AG04449 (cell line): ENCODE data around the gene IP6K3.

ENCODE experiments used
- CTCF ChIA-PET: fragments of 350-600 bp; formaldehyde crosslinking; extraction: SDS; loops from one replicate; lab custom pipeline; 2021; ENCODE audit warnings: antibody characterized with exemption; lab: Yijun Ruan, JAX
- POLR2A ChIA-PET: fragments of 400-600, 350-600 bp; formaldehyde crosslinking; extraction: SDS; loops from one replicate; lab custom pipeline; 2020; ENCODE audit warnings: antibody characterized with exemption, inconsistent platforms; lab: Yijun Ruan, JAX
- DNase-seq: peaks from one replicate; pipeline ENCODE4 v3.0.0-alpha.2; 2010; ENCODE audit warnings: low read depth, low spot score
- H3K4me3 ChIP-seq: 2 replicates; pipeline ENCODE4 v1.5.1; 2011; ENCODE audit warnings: low read depth, mild to moderate bottlenecking, control low read depth, low read length
- TF ChIP-seq, protein P1 (sequence below): IDR thresholded peaks from one replicate; pipeline ENCODE4 v1.5.1; 2011; ENCODE audit warnings: mild to moderate bottlenecking, moderate library complexity, low read length, control low read depth, inconsistent platforms; ENCODE audit not compliant: insufficient read depth; ENCODE audit errors: missing control alignments

The IP6K3 gene

DNA sequence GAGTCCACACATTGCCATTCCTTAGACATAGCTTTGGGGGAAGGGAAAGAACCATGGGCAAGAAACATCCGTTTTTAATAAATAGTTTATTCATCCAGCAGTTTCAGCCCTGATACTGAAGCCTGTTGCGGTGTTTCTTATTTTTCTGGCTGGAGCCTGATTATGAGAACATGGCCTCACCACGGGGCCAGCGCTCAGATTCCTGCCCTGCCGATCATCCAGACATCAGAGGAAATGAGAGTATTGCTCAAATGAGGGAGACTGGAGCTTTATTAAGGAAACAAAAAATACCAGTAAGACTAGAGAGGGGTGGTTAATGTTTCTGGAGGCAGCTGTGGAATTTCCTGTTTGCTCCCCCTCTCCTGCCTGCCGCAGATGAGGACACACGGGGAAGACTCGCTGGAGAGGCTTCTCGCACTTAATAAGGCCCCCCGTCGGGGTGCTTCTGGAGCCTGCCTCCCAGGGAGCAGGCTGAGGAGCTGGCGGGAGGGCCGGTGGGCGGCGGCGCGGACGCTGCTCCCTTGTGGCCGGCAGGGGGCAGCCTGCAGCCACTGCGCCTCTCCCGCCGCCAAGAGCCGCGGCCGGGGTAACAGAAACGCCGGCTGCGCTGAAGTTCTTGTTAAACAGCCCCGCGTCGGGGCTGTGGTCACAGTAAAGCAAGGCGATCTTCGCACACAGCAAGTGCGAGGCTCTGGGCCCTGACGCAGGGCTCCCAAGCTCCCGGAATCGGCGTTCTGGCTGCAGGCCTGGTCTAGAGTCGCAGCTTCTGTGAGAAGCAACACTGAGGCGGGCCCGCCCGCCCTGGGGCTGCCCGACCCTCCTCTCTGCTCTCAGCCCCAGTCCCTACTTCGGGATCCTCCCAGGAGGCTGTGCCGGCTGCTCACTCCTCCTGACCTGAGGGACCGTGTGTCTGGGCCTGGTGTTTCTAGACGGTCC, 24.7 kb upstream of the IP6K3 start:
- peak; percentile 98 for DNase-seq
- POLR2A ChIA-PET, result interaction anchor here (0.6 to 2.6 kb wide), 17 partner anchors 7 to 374 kb away, joined by 3 to 15 read pairs (median 4); partner anchors contain the start of genes BAK1, IP6K3, LEMD2 and UQCC2
- TF ChIP-seq, protein P1, sequence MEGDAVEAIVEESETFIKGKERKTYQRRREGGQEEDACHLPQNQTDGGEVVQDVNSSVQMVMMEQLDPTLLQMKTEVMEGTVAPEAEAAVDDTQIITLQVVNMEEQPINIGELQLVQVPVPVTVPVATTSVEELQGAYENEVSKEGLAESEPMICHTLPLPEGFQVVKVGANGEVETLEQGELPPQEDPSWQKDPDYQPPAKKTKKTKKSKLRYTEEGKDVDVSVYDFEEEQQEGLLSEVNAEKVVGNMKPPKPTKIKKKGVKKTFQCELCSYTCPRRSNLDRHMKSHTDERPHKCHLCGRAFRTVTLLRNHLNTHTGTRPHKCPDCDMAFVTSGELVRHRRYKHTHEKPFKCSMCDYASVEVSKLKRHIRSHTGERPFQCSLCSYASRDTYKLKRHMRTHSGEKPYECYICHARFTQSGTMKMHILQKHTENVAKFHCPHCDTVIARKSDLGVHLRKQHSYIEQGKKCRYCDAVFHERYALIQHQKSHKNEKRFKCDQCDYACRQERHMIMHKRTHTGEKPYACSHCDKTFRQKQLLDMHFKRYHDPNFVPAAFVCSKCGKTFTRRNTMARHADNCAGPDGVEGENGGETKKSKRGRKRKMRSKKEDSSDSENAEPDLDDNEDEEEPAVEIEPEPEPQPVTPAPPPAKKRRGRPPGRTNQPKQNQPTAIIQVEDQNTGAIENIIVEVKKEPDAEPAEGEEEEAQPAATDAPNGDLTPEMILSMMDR, result peak; percentile 92
- peak overlapping the region; percentile 23; the same call in 1 of the 2 replicates for H3K4me3 ChIP-seq
- CTCF ChIA-PET, result interaction anchor here (0.7 to 23.3 kb wide), 41 partner anchors 9 to 395 kb away, joined by 3 to 584 read pairs (median 5); partner anchors contain the start of genes BAK1, IP6K3, LEMD2 and UQCC2

DNA sequence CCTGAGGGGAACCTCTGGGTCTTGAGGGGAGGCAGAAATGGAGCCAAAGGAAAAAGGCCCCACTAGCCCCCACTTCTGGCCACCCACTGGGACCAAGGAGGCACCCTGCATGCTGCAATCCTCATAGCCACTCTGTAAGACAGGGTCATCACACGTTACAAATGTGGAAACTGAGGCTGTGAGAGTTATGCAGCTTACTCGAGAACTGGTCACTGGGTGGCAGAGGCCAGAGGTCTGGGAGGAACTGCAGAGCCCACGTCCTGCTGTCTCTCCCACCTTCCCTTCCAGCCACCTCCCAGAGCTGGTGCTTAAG, 24.1 kb upstream of the IP6K3 start:
- no peak for DNase-seq
- POLR2A ChIA-PET, result interaction anchor here (0.6 to 2.6 kb wide), 12 partner anchors 8 to 375 kb away, joined by 3 to 15 read pairs (median 5); partner anchors contain the start of genes IP6K3, LEMD2 and UQCC2
- TF ChIP-seq, protein P1, result no peak
- peak overlapping the region; percentile 23; the same call in 1 of the 2 replicates for H3K4me3 ChIP-seq
- CTCF ChIA-PET, result interaction anchor here (0.8 to 23.3 kb wide), 33 partner anchors 9 to 396 kb away, joined by 3 to 584 read pairs (median 6); partner anchors contain the start of genes BAK1, IP6K3, LEMD2 and UQCC2

DNA sequence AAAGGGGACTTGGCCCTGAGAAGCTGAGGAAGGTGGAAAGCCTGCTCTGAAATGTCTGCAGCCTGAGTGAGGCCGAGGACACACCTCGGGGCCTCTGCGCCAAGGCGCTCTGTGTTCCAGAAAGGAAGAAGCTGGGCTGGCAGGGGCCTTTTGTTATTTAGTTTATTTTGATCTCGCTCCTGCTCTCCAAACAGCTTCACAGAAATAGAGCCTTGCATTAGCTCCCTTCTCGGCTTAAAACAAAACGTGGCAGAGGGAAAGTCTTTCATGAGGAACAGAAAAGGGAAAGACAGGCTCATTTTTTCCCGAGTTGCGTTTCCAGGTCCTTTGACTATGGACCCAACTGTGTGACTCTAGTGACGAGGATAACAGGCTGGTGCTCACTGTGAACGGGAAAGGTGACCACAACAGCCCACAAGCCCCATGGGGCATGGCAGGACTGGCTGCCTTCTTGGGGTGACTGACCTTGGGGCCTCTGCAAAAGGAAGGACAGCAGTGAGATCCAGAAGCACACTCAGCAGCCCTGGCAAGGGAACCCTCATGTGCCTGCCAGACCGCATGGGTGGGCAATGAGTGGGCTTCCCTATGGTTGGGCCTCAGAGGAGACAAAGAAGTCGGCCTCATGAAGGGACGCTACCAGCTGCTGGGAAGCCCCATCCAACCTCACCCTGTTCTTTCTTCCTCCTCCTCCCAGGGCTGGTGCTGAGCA, 23.6 kb upstream of the IP6K3 start:
- ChIA-PET CTCF (interaction anchor here (0.8 to 23.3 kb wide), 26 partner anchors 8 to 396 kb away, joined by 3 to 584 read pairs (median 8); partner anchors contain the start of genes IP6K3, LEMD2 and UQCC2), POLR2A (interaction anchor here (0.6 to 2.6 kb wide), 6 partner anchors 9 to 375 kb away, joined by 3 to 14 read pairs (median 4); partner anchors contain the start of genes IP6K3 and LEMD2)
- TF ChIP-seq, protein P1, result no peak
- DNase-seq, result no peak
- 0 out of 2 replicates have a peak overlapping the region, but pooled peaks have one; percentile 8 for H3K4me3 ChIP-seq

DNA sequence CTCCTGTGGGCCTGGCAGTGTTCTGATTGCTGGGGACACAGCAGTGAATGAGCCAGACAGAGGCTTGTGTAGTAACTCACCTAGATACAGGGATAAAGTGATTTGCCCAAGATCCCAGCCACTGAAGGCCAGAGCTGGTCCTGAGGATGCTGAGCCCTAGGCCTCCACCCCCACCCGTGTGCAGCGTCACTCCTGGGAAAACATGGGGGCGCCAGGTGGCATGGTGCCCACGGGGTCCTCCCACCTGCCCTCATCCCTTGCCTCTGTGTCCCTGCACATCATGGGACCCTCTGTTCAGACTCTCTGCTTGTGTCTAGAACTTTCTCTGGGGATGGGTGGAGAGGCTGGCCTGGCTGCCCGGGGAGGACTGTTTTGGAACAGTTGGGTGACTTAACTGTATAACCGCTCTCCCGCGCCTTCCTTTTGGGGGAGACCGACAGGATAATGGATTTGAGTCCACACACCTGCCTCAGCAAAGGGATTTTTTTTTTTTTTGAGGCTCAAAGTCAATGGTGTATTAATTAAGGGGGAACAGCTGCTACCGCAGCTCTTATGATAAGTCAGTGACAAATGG, 22.6 kb upstream of the IP6K3 start:
- ChIA-PET POLR2A (interaction anchor here (1.0 to 1.2 kb wide), 2 partner anchors 18 to 19 kb away, joined by 3 to 4 read pairs; partner anchors contain the start of gene LEMD2), CTCF (interaction anchor here (1.2 to 23.3 kb wide), 20 partner anchors 8 to 387 kb away, joined by 4 to 584 read pairs (median 8); partner anchors contain the start of genes IP6K3, LEMD2 and UQCC2)
- DNase-seq, result no peak
- H3K4me3 ChIP-seq, result no peak overlapping the region
- TF ChIP-seq, protein P1, result no peak

DNA sequence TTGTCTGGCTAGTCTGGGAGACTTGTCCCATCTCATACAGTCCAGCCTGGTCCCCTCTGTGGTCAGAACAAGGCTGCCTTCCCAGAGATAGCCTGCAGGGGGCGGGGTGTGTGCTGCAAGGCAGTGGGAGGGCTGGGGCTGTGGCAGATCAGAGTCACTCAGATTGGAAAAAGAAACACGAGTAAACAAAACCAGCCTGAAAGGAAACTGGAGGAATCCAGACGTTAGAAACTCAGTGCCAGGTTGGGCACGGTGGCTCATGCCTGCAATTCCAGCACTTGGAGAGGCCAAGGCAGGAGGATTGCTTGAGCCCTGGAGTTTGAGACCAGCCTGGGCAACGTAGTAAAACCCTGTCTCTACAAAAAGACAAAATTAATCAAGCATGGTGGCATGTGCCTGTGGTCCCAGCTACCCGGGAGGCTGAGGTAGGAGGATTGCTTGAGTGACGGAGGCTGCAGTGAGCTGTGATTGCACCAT, 22.0 kb upstream of the IP6K3 start:
- no peak overlapping the region for H3K4me3 ChIP-seq
- no peak for DNase-seq
- ChIA-PET CTCF (interaction anchor here (0.8 to 23.3 kb wide), 32 partner anchors 9 to 395 kb away, joined by 3 to 584 read pairs (median 6); partner anchors contain the start of genes IP6K3, LEMD2 and UQCC2), POLR2A (no interaction called here)
- TF ChIP-seq, protein P1, result peak; percentile 93
